Esophagus (tissue), 2 donors: ENCODE measurements around the gene PRG3. TPM values are rescaled to one million over a fixed set of nuclear protein-coding genes. Genes with fewer than 3 reads are reported as not detected.
A peak's percentile ranks its signal among the peaks of the same experiment; 100 is the strongest.

Experiments
- H3K27ac ChIP-seq, 2 donors: one replicate each; pipeline ENCODE4 v1.5.1; 2013; ENCODE audit warnings: low read depth in 2 of 2, mild to moderate bottlenecking in 2 of 2, inconsistent platforms in 1 of 2, low read length in 1 of 2, moderate library complexity in 1 of 2
- H3K27me3 ChIP-seq, 2 donors: one replicate each; pipeline ENCODE4 v1.6.1; 2013; ENCODE audit warnings: low read length in 2 of 2, control low read depth in 1 of 2, mild to moderate bottlenecking in 1 of 2; ENCODE audit not compliant: insufficient read depth in 2 of 2, control insufficient read depth in 1 of 2
- H3K36me3 ChIP-seq, 2 donors: one replicate each; pipeline ENCODE4 v1.6.1; 2013; ENCODE audit warnings: low read length in 1 of 2; ENCODE audit not compliant: control insufficient read depth in 2 of 2, insufficient read depth in 2 of 2
- H3K4me1 ChIP-seq, 2 donors: one replicate each; pipeline ENCODE4 v1.6.1; 2013; ENCODE audit warnings: low read length in 1 of 2; ENCODE audit not compliant: control insufficient read depth in 2 of 2, insufficient read depth in 2 of 2
- H3K4me3 ChIP-seq, 2 donors: one replicate each; pipeline ENCODE4 v1.5.1; 2013; ENCODE audit warnings: low read length in 2 of 2, mild to moderate bottlenecking in 2 of 2, low read depth in 1 of 2, moderate library complexity in 1 of 2
- H3K9me3 ChIP-seq, 2 donors: one replicate each; pipeline ENCODE4 v1.6.1; 2013; ENCODE audit warnings: mild to moderate bottlenecking in 2 of 2, low read depth in 1 of 2, low read length in 1 of 2, moderate library complexity in 1 of 2; ENCODE audit not compliant: control insufficient read depth in 2 of 2, insufficient read depth in 1 of 2
- WGBS, 2 donors: extraction: QIAGEN DNeasy Blood & Tissue Kit; methylation state at CpG; one replicate each; pipeline ENCODE4 v1.1.7; 2013; 5-methylcytosine and 5-hydroxymethylcytosine counted together
- polyA plus RNA-seq, 2 donors: library from polyadenylated mRNA; stranded (reverse); fragments of 200-250 nt; gene quantifications; one replicate each; pipeline ENCODE4 v1.2.3, GENCODE V29; 2013
- donor health status: healthy with polysubstance abuse.
- donor health status: Bipolar disorder and iron deficiency.

PRG3 gene
- polyA plus RNA-seq, 2 donors = not detected

DNA sequence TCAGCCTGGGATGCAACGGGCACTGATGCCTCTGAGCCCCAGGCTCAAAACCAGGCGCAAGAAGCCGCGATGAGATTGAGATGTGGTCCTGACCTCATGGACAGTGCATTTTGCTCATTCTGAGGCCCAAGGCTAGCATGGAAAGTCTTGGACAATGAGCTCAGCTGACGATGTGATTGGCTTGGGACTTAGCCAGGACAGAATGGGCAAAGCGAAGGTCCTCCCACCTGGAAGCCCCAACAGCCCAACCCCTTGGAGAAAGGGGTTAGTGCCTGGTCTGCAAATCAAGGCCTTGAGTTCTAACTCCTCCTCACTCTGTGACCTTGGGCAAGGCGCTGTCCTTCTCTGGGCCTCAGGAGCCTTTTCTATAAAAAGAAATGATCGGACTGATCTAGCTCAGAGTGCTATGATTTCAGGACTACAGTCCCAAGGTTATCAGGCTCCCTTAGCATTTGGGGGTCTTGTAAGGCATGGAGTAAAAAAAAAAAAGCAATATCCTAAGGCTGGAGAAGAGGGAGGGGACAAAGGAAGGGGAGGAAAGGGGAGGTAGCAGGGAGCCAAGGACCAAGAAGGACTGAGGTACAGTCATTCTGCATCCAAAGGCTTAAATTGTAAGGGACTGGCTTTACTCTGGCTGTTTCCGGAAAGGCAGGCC is 43.3 kb upstream of the PRG3 start:
- no peaks in the 10 kb centered on the region for H3K9me3 ChIP-seq
- H3K27ac ChIP-seq = peak overlapping the region; percentile 96 to 97
- H3K4me1 ChIP-seq = peaks cover 4 to 23% of the 10 kb centered on the region in 2 donors
- no peaks in the 10 kb centered on the region for H3K27me3 ChIP-seq
- H3K4me3 ChIP-seq = peak overlapping the region in 1 of 2 donors; percentile 14
- WGBS, 2 donors = 75% methylated on average over 9 of the region's 9 CpGs
- peaks cover 2 to 4% of the 10 kb centered on the region in 2 donors for H3K36me3 ChIP-seq

DNA sequence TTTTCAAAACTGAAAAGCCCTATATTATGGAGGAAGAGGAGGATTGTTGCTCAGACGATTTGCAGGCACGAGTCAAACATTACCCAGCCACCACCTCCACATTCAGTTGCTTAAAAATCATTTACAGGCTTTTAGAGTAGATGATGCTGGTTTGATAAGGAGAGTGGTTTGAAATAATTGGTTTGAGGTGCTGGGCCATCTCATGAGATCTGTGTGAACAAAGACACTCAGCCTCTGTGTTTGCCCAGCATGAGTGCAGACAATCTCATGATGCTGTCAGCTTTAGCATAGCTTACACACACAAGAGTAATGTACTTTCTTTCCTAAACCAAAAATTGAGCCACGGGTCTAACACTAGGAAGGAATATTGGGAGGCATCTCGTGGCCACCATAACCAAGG is 41.7 kb upstream of the PRG3 start:
- peaks cover 2 to 5% of the 10 kb centered on the region in 2 donors for H3K36me3 ChIP-seq
- H3K27me3 ChIP-seq = no peaks in the 10 kb centered on the region
- 83 to 84% methylated on average over 4 of the region's 4 CpGs for WGBS, 2 donors
- peaks cover 4 to 23% of the 10 kb centered on the region in 2 donors for H3K4me1 ChIP-seq
- H3K27ac ChIP-seq = no peak overlapping the region
- H3K4me3 ChIP-seq = no peak overlapping the region
- H3K9me3 ChIP-seq = no peaks in the 10 kb centered on the region

DNA sequence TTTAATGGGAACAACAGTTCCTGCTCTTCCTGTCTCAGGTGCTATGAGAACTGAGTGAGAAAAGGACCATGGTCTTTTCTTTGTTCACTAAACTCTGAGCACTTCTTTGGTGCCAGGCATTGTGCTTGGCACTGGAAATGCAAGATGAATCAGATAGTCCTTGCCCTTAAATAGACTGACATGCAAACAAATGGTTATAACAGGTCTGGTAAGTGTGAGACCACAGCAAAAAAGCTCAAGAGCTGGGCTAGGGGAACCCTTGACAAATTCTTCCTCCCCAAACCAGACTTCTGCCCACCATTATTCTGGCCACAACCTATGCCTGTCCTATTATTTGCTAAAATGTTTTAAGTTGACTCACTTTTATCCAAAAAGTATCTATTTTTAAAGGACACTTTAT is 40.9 kb upstream of the PRG3 start:
- no peak overlapping the region for H3K4me3 ChIP-seq
- peaks cover 3 to 23% of the 10 kb centered on the region in 2 donors for H3K4me1 ChIP-seq
- peaks cover 7 to 12% of the 10 kb centered on the region in 2 donors for H3K36me3 ChIP-seq
- H3K27ac ChIP-seq = no peak overlapping the region
- no peaks in the 10 kb centered on the region for H3K9me3 ChIP-seq
- H3K27me3 ChIP-seq = no peaks in the 10 kb centered on the region

DNA sequence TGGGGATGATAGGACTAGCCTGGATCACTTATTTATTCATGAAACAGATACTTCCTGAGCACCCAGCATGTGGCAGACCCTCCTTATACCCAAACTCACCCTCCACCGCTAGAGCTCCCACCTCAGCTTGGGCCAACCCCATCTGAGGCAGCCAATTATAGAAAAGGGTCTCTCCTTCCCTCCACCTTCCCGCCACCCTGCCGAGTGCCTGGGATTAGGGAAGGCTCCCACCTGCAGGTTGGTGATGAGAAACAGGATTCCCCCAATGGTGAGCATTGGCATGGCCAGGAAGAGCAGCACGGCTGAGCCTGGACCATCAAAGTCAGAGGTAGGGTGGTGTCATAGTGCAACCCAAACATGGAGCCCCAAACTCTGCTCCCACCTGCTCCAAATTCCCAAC is 40.1 kb upstream of the PRG3 start:
- peaks cover 8 to 19% of the 10 kb centered on the region in 2 donors for H3K36me3 ChIP-seq
- peaks cover 0 to 21% of the 10 kb centered on the region in 2 donors for H3K4me1 ChIP-seq
- no peaks in the 10 kb centered on the region for H3K27me3 ChIP-seq
- no peaks in the 10 kb centered on the region for H3K9me3 ChIP-seq
- 94 to 98% methylated on average over 4 of the region's 4 CpGs for WGBS, 2 donors
- no peak overlapping the region for H3K27ac ChIP-seq
- no peak overlapping the region for H3K4me3 ChIP-seq

DNA sequence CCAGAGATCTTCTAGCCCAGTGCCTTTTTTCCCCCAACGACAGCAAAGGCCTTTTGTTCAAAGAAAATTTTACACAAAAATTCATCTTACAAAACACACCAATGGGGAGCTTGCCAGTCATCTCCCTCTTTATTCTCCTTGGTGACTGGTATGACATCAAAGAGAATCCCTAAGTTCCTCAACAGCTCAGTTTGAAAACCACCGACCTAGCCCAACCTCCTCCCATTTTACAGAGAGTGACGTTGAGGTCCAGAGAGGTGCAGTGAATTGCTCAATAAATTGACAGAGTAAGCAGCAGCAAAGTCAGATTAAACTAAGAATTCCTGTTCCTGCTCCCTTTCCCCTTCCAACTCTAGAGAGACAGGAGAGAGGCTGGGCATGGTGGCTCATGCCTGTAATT is 38.2 kb upstream of the PRG3 start:
- peaks cover 0 to 5% of the 10 kb centered on the region in 2 donors for H3K4me1 ChIP-seq
- H3K27me3 ChIP-seq = no peaks in the 10 kb centered on the region
- H3K27ac ChIP-seq = no peak overlapping the region
- H3K4me3 ChIP-seq = no peak overlapping the region
- 85 to 90% methylated on average over 3 of the region's 3 CpGs for WGBS, 2 donors
- no peaks in the 10 kb centered on the region for H3K9me3 ChIP-seq
- peaks cover 18 to 29% of the 10 kb centered on the region in 2 donors for H3K36me3 ChIP-seq

DNA sequence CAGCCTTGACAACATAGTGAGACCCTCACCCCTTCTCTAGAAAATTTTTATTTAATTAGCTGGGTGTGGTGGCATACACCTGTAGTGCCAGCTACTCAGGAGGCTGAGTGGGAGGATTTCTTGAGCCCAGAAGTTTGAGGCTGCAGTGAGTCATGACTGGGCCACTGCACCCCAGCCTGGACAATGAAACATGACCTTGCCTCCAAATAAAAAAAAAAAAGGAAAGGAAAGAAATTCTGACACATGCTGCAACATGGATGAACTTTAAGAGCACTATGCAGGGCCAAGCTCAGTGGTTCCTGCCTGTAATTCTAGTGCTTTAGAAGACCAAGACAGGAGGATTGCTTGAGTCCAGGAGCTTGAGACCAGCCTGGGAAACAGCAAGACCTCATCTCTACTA is 37.2 kb upstream of the PRG3 start:
- Histone ChIP-seq H3K9me3 (no peaks in the 10 kb centered on the region), H3K4me3 (no peak overlapping the region), H3K27ac (no peak overlapping the region), H3K36me3 (peaks cover 18 to 35% of the 10 kb centered on the region in 2 donors), H3K27me3 (no peaks in the 10 kb centered on the region), H3K4me1 (peaks cover 0 to 2% of the 10 kb centered on the region in 2 donors)

DNA sequence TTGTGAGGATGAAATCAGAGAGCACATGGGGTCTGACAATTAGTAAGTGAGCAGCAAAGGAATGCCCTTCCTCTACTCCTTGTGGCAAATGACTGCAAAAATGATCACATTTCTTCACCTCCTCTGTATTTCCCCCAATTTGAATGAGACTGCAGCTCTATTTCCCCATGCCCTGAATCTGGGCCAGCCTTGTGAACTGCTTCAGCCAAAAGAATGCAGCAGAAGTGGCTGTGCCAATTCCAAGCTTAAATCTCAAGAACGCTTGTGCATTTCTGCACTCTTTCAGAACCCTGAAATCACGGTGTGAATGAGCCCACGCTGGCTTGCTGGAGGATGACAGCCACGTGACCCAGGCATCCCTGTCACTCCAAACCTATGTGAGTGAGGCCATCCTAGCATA is 36.1 kb upstream of the PRG3 start:
- Histone ChIP-seq H3K4me1 (no peaks in the 10 kb centered on the region), H3K36me3 (peaks cover 18 to 35% of the 10 kb centered on the region in 2 donors), H3K4me3 (no peak overlapping the region), H3K27me3 (no peaks in the 10 kb centered on the region), H3K27ac (no peak overlapping the region), H3K9me3 (no peaks in the 10 kb centered on the region)
- 58 to 60% methylated on average over 4 of the region's 4 CpGs for WGBS, 2 donors

DNA sequence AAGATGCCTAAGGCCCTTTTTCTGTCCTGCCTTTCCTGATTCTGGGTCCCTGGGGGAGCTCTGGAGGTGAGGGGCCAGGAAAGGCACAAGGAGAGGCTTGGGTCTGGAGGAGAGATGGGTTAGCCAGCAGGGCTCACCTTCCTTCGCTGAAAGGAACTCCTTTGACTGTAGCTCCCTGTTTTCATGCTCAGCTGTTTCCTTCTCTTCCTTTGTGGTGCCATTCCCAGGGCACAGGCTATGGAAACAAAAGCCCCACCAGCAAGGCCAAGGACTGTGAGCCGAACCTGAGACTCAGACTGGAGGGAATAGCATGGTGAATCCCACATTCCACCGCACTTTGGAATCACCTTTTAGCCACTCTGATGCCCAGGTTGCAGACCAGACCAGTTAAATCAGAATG is 35.5 kb upstream of the PRG3 start:
- Histone ChIP-seq H3K4me1 (no peaks in the 10 kb centered on the region), H3K27me3 (no peaks in the 10 kb centered on the region), H3K4me3 (no peak overlapping the region), H3K9me3 (no peaks in the 10 kb centered on the region), H3K36me3 (peaks cover 18 to 35% of the 10 kb centered on the region in 2 donors), H3K27ac (no peak overlapping the region)
- WGBS, 2 donors = 88 to 92% methylated on average over 3 of the region's 3 CpGs

DNA sequence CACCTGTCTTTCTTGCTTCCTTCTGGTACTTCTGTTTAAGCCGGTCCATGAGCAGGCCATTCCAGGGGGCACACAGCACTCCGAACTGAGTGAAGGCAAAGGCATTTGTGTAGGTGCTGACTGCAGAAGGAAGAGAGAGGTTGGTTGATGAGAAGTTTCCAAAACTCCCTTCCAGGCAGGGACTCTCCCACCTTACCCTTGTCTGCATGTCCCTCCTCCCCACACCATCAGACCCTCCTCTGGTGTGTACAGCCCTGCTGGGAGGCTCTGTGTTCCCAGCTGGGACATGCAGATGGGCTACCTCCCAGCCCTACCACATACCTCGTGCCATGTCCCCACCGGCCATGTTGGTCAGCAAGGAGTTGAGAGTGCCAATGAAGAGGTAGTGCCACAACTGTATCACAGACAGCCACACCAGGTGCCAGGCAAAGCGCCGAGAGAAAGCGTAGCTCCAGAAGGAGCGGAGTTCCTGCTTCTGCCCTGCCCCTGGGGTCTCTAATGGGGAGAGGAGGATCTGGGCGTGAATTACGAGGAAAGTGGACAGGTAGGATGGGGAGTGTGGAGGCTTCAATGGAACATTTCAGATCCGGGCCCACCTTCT is 33.8 kb upstream of the PRG3 start:
- WGBS, 2 donors = 94 to 95% methylated on average over 11 of the region's 11 CpGs
- Histone ChIP-seq H3K4me3 (no peak overlapping the region), H3K27me3 (no peaks in the 10 kb centered on the region), H3K36me3 (peaks cover 16 to 37% of the 10 kb centered on the region in 2 donors), H3K9me3 (no peaks in the 10 kb centered on the region), H3K27ac (no peak overlapping the region), H3K4me1 (no peaks in the 10 kb centered on the region)

DNA sequence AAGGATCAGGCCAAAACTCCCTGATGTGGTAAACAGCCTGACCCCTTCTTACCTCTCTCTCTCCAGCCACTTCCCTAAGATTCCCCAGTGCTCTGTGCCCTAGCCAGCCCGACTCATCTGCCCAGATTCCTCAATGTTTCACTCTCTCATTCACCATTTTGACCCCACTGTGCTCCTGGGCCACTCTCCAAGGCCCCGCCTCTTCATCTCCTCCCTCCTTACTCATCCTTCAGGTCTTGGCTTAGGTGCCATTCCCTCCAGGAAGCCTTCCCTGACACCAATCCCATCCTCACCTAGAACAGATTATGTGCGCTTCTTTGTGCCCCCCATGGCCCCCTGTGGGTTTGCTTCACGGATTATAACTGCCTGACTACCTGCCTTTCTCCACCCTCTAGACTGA is 32.7 kb upstream of the PRG3 start:
- 87 to 88% methylated on average over 4 of the region's 4 CpGs for WGBS, 2 donors

More for the DNA sequence above, 32.7 kb upstream of the PRG3 start:
- no peak overlapping the region for H3K27ac ChIP-seq
- no peak overlapping the region for H3K4me3 ChIP-seq
- H3K9me3 ChIP-seq = no peaks in the 10 kb centered on the region
- no peaks in the 10 kb centered on the region for H3K4me1 ChIP-seq
- peaks cover 16 to 46% of the 10 kb centered on the region in 2 donors for H3K36me3 ChIP-seq
- H3K27me3 ChIP-seq = no peaks in the 10 kb centered on the region
